AG08395 (cell line): ENCODE measurements around the gene HUNK.
A peak's percentile ranks its signal among the peaks of the same experiment; 100 is the strongest.
"Not testable (repeated sequence)": the region's sequence is repeated elsewhere in the genome, so short reads cannot be mapped to it uniquely, and the experiment has no call there.

Source experiments
- DNase-seq: peaks from one replicate; pipeline ENCODE4 v3.0.0; 2012; ENCODE audit warnings: mixed read lengths, low spot score

The HUNK gene

DNA sequence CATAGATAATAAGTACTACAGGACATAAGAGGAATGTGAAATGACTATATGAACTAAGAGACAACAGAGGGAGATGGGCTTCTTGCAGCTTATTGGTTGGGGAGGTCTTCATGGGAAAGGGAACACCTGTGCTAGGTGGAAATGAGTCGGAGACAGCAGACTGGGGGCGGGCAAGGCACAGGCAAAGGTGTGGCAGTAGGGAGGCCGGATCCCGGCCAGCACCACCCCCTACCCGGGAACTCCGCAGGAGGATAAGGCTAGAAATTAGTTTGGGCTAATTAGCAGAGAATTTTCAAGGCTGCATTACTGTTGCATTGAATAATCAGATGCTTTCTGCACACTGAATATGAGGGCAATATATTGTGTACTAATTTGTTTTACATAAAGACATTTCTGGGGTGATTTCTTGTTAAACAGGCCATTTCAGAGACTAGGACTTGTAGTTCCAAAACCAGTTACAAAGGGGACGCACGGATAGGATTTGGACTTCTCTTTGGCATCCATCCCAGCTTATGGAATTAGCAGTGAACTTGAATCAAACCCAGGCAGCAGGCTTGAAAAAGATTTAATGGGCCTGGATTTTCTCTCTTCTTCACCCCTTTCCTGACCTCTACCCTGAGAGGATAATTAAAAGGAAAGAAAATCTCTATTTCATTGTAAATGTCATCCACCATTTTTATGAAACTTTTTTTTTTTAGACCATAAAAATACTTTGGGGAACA lies 2.2 kb upstream of the HUNK start:
- no peak for DNase-seq

DNA sequence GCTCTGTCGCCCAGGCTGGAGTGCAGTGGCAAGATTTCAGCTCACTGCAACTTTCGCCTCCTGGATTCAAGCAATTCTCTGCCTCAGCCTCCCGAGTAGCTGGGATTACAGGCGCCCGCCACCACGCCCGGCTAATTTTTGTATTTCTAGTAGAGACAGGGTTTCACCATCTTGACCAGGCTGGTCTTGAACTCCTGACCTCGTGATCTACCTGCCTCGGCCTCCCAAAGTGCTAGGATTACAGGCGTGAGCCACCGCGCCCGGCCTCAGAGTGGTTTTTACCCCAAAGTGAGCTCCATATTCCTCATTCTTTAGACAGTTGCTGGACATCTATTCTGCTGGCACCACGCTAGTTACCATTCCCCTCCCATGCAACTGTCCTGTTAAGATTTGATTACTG lies 1.4 kb upstream of the HUNK start:
- DNase-seq = not testable (repeated sequence)

DNA sequence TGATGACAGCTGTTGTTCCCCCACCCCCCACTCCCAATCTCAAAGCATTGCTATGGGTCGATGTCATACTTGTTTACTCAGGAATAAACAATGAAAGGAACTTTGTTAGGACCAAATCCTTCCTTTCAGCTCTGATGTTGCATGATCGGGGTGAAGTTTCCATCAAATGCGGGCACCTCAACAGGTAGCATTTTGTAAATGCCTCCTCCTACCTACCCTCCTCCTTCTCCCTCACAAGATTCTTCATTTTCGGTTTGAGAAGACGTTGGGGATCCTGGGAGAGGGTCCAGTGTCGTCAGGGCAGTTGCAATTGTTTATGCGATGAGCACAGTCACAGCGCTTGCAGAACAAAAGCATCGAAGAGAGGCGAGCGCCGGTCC lies 758 bp upstream of the HUNK start:
- no peak for DNase-seq

DNA sequence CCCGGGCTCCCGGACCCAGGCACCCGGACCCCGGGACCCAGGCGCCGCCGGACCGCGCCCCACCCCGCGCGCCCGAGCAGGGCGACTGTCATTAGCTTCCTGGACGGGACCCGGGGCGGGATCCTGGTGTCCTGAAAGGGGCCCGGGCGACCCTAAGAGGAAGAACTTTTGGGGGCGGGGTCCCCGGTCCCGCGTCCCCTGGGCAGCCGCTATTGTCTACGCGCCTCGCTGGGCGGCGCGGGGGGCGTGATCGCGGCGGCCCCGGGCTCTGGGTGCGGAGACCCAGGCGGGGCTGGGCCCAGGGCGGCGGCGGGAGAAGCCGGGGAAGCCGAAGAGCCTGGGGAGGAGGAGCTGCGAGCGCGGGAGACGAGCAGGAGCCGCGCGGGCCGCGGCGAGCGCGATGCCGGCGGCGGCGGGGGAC lies 465 bp downstream of the HUNK start:
- peak; percentile 17 for DNase-seq

DNA sequence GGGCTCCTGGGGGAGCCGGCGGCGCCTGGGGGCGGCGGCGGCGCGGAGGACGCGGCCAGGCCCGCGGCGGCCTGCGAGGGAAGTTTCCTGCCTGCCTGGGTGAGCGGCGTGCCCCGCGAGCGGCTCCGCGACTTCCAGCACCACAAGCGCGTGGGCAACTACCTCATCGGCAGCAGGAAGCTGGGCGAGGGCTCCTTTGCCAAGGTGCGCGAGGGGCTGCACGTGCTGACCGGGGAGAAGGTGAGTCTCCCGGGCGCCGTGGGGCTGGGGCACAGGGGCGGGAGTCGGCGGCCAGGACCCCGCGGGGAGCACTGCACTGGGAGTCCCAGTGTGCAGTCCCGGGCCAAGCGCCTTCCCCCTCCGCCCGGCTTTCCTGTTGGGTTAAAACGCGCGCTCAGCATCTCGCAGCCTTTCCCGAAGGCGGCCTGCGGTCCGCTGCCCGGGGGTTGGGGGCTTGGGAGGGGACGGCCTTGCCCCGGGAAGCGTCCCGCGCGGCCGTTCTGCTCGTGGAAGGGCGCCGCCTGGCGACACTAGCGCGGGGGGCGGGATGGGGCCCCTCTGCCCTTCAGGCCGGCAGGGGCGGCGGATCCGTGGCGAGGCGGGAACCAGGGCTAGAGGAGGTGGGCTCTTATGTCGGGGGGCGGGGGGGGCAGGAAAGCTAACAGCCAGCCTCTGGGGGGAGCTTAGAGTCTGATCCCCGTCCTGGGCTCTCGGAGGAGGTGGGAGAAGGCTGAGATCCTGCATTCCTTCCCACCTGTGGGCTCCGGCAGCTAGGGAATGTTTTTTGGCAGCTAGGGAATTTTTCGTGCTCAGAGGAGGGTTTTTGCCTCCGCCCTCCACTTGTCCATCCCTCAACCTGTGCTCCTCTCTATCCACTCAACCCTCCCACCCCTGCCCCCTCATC lies 1.1 kb downstream of the HUNK start:
- DNase-seq = peak; percentile 63

DNA sequence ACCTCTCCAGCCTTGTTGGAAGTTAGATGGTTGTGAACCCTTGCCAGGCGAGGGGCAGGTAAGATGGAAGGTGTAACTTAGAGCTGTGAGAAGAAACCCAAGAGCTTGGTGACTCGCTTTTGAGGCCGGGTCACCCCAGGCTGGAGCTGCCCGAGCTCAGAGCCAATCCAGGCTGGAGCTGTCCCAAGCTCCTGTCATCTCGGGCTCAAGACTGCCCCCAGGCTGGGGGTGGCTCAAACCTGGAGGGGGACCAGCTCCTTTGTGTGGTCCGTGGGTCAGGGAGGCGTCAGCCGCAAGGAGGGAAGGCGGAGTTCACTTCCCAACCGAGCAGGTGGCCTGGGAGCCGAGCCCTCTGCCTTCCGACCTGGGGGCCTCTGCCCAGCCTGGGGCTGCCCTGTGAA lies 2.0 kb downstream of the HUNK start:
- DNase-seq = no peak

DNA sequence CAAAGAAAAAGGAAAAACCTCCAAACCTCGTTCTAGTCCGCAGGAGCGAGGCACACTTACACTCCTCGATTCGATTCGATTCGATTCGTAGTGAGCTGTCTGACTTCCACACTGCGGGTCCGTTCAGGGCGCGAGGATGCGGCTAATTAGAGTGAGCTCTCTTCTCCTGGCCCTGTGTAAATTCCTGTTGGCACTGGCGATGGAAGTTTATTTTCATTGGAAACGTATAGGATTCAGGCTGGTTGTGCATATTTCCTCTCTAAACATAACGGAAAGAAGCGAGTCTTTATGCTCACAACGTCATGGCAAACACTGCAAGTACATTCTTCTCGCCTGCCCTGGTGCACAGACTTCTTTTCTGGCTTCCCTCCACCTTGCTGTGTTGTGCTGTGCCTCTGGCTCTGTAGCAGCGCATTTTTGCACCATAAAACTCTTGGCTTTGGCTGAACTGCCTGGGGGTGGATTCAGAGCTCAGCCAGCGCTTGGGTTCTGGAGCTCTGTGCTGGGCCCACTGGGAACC lies 2.7 kb downstream of the HUNK start:
- peak; percentile 54 for DNase-seq

DNA sequence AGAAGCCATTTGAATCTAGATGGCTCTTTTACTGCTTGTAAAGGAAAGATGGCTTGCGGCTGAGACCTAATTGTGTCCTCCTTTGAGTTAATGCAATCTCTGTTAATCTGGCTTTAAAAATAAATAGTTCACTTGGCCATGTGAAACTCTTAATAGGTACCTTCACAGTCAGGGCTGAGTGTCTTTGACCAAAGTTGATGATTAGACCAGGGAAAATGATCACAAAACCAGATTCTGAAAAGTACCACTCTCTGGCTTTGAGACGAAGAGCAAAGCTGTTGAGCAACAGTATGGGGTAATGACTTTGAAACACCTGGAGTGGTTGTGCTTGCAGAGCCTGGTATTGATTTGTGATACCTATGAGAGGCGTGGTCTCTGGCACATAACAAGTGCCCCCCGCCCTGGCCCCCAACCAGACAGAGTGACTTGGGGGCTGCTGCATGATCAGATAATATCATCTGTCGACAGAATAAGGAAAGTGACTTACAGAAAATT lies 4.7 kb downstream of the HUNK start:
- DNase-seq = no peak

DNA sequence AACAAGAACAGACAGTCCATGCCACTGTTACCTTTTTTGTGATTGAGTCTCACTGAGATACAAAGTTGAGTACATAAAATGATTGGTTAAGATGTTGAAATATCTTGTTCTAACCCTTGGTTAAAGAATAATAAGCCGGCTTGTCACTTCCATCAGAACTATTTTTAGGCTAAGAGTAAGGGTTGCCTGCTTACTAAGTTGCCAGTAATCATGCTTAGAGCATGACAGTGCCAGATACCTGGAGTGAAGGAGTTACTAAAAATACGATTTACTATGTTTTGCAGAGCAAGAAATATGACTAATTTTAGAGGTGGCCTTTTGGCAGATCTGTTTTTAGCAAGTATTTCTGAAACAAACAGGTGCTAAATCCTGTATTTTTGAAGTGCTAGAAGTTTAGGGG lies 6.0 kb downstream of the HUNK start:
- DNase-seq = no peak

DNA sequence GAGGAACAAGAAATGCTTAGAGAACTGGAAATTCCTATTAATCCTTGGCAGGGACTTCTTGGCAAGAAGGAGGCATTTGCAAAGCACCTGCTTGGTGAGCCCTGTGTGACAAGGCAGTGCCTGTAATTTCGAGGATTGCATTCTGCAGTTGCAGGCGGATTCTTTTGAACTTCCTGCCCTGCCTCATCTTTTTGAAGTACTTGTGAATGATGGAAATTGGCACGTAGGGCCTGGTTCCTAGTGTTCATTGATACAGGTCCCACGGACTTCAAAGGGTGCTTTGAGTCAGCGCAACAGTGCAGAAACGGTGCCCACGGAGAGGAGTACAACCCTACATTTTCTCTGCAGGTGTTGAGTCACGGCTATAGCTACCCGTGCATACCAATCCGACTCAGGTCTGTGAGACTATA lies 6.4 kb downstream of the HUNK start:
- DNase-seq = no peak

DNA sequence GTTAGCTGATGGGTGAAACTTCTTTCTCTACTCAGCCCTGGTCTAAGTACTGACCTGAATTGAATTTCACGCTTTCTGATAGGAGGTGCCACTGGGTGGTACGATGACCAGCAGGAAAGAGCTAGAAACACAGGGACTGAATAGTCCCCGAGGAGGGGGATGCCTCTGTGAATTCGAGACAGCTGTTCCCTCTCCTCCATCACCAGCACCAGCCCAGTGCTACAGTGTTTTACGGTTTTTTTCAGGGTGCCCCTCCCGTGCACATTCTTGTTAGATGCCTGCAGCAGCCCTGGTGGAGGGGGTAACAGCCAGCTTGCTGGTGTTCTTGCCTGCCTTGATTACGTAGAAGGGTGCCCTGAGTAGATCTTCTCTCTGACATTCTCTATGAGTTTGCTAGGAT lies 7.1 kb downstream of the HUNK start:
- no peak for DNase-seq

DNA sequence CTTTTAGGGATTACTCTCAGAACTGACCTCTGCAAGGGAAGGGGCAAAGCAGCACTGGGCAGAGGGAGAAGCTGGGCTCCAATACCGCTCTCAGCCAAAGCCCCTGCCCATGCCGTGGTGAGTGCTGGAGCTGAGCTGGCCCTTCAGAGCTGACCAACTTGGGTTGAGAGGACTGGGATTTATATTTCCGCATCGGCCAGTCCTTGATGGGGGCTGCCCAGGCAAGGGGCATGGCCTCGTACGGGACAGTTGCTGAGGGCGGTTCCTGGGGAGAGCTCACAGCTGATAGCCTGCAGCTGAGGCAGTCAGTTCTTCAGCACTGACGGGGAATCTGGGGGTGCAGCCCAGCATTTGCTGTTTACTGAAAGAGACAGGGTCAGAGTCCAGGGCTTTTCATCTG lies 8.0 kb downstream of the HUNK start:
- DNase-seq = no peak

DNA sequence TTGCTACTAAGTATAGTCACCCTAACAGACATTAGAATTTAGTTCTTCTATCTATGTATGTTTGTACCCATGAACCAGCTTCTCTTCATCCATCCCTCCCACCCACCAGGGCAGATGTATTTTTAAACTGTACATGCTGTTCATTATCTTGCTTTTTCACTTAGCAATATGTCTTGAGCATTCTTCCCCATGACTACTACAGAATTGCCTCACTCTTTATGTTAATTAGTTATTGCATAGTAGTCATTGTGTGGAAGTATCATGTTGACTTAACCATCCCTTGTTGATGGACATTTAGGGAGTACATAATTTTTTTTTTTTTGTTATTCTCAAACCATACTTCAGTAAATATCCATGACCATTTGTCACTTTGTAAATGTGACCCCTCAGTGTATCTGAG lies 9.9 kb downstream of the HUNK start:
- DNase-seq = no peak

DNA sequence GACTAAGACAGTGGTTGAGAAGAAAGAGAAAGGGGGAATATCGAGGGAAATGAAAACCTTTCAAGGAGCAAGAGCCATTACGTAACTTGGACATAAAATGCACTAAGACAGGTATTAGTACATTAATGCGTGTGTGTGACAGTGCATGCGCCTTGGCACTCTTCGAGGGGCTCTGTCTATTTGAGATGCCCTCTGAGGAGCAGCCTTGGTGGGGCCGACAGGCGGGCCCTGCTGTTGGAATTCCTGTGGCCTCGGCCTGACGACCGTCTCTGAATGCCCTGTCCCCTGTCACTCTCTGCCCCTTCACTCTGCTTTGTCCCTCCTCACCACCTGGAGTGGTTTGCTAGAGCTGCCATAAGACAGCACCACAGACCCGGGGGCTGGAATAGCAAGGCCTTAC lies 12.3 kb downstream of the HUNK start:
- no peak for DNase-seq

DNA sequence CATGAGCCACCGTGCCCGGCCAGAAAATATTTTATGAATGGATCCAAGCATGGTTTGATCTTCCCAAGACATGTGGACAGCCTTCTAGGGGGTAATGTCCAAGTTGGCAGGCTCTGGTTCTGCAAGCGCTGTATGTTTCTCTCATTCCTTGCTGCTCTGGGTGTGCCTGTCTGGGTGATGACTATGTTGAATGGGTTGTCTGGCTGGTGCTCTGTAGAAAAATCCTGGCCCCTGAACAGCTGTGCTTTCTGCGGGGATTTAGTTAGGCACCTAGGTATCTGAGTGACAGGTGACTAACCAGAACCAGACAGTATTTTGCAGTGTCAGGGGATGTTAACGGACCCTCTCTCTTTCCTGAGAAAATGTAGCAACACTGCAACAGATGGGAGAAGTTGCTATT lies 14.1 kb downstream of the HUNK start:
- peak; percentile 14 for DNase-seq

DNA sequence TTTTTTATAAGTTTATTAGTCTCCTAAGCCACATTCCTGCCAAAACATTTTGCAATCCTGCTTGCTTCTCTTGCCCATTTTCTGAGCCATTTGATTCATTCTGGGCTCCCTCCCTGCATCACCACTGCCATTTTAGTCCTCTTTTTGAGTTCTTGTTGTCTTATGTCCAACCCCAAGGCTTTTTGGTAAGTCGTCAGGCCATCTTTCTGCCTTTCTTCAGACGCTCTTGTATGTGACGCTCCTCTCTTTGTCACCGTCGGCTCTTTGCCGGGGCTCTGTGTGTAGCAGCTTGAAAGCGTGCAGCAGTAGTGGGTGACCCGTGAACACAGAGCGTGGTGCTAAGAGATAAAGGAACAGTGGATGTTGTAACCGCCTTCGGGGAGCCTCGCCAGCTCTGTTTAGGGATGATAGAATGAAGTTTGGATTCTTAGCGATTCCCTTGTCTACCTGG lies 14.6 kb downstream of the HUNK start:
- peak; percentile 20 for DNase-seq

DNA sequence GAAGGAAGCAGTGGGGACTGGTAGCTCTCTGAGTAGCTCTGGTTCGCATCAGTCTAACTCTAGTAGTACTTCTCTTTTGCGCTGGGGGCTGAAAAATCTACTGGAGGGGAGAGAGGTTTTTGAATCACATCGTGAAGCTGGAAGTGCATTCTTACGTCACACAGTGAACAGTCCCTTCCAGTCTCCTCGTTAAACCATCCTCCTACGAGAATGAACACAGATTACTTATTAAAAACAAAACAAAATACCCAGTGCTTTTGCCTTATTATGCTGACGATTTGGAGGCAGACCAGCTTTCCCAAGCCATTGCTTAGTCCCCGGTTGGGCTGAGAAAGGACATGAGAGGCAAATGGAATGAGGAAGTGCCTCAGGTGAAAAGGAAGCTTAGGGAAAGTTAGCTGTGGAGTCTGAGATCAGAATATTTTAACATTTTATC lies 16.1 kb downstream of the HUNK start:
- peak; percentile 17 for DNase-seq

DNA sequence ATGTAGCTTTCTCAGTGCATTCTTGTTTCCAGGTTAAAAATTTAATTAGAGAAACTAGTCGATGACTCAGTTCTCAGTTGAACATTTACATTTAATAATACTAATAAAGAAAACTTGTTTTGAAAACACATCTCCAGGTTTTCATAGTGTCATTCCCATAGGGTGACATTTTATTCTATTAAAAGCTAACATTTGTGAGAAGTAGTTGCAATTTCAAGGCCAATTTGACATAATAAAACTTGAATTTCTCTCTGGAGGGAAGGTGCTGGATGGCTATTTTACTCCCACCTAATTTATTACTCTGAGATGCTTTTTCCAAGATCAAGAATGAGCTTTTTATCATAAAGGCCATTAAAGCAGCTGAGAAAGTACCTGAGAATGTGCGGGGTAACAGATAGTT lies 16.6 kb downstream of the HUNK start:
- DNase-seq = no peak

DNA sequence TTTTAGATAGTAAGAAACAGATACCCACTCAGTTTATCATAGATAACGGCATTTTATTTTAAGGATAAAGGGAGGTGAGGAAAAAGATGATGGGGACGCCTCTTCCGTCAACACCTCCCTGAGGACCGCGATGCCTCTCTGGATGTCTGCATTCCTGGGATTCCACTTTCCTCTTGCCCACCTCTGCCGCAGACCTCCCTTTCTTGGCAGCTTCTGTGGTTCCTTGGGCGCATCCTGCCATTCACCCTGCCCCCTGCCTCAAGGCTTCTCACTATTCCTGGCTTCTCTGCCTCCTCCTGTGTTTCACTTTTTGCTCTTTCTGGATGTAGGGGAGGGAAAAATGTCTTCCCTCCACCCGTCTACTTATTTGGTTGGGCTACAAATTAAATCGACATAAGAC lies 19.9 kb downstream of the HUNK start:
- no peak for DNase-seq

DNA sequence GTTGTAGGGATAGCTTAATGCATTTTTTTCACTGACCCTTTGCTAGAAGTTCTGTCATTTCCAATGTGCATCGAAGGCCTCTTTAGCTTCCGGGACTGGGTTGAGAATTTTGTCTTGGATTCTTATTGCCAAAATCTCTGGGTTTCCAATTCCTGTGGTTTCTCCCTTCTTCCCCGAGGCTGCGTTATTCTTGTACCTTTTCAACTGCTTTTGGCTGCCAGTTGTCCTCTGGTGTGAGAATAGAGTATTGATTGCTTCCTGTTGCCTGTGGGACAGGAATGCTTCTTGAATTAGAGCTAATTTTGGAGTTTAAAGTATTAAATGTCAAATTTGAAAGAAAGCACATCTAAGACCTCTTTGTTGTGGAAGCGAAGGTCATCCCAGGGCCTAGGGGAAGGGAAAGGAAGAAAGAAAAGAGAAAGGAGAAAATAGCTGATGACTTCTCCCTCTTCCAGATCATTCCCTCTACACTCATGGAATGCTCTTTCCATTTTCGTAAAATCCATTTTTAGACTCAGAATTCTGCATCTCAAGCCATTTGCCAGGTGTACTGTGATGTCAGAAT lies 21.1 kb downstream of the HUNK start:
- peak; percentile 36 for DNase-seq

DNA sequence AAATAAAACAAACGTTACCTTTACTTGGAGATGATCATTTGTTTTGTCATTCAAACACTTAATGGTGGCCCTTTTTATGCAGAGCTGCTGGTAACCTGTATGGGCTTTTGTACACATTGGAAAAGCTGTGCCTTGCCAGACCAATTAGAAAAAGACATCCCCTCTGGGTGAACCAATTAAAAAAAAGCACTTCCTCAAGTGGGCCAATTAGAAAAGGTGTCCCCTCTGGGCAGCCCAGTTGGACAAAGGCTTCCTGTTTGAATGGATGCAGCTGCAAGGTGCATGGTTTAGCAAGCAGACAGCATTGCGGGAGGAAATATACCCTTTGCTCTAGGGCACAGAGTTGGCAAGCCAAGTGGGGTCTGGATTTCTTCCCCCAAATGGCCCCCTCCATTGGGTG lies 21.6 kb downstream of the HUNK start:
- no peak for DNase-seq

DNA sequence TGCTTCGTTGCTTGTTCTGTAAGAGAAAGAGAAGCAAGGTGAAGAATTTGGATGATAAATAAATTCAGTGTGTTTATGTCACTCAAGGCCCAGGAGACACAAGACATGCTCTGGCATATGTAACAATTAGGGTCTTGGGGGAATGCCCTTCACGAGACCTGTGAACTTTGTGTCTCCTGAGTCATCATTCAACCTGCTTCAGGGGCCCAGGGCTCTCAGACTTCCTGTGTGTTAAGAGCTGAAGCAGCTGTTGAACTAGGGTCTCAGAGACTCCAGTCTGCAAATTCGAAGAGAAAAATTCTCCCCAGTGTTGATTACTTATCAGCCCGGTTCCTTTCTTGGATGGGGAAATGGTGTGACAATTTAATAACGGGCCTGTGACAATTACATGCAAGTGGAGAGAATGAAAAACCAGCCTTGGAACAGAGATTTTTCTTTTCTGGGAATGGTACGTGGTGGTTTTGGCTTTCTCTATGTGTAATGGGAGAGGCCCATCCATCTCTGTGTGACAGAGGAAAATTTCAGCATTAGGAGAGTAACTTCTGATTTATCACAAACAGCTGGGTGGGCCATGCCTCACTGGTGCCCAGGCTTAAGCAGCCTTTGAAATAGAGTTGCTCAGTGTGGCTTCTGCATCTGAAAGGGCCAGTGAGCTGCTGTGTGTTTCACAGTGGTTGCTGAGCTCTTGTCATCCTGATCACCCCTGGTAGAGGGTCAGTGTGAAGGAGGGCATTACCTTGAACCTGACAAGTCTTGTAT lies 22.4 kb downstream of the HUNK start:
- DNase-seq = peak; percentile 50
